ENCODE measurements around the gene CA5B.

DNA sequence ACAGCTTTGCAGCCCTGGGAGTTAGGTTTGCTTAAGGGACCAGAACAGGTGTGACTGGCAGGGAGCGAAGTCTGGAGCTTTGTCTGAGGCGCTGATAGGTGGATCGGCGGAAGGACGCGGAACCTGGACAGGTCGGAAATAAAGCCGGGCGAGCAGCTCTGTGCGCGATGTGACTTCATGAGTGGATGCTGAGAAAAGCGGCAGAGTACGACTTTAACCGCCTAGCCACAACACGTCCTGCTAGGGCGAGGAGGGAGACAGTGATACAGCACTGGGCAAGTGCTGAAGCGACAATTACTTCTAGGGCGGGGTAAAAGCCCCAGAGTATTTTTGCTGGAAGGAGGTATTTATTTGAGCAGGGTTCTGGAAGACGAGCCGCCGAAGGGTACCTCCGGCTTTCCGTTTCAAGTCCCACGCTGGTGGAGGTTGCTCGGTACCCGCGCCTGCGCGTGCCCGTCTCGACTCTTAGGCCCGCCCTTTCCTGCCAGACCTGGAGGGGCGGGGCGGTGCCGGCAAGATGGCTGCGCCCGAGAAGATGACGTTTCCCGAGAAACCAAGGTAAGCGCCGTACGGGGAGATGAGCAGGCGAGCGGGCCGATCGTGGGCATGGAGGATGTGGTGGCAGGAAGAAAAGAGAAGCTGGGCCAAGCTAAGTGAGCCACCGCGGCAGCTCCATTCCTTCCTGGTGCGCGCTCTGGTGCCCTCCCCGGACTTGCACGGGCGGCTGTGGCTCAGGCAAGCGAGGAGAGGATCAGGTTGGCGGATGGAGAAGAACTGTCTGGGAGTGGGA lies 52.1 kb downstream of the CA5B start, which contains the start of gene ZRSR2:
- TF ChIP-seq, protein P1, sequence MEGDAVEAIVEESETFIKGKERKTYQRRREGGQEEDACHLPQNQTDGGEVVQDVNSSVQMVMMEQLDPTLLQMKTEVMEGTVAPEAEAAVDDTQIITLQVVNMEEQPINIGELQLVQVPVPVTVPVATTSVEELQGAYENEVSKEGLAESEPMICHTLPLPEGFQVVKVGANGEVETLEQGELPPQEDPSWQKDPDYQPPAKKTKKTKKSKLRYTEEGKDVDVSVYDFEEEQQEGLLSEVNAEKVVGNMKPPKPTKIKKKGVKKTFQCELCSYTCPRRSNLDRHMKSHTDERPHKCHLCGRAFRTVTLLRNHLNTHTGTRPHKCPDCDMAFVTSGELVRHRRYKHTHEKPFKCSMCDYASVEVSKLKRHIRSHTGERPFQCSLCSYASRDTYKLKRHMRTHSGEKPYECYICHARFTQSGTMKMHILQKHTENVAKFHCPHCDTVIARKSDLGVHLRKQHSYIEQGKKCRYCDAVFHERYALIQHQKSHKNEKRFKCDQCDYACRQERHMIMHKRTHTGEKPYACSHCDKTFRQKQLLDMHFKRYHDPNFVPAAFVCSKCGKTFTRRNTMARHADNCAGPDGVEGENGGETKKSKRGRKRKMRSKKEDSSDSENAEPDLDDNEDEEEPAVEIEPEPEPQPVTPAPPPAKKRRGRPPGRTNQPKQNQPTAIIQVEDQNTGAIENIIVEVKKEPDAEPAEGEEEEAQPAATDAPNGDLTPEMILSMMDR (IDR thresholded peaks at IDR 0.05): no peak
- no peak for TF ChIP-seq EZH2 (IDR thresholded peaks at IDR 0.05; ENCODE audit: borderline replicate concordance, insufficient read depth, low read depth, low read length, poor library complexity, severe bottlenecking)
